Fibroblast of mammary gland (primary cell): ENCODE results near the gene MED13L.
A peak's percentile ranks its signal among the peaks of the same experiment; 100 is the strongest.
"Not testable (repeated sequence)": the region's sequence is repeated elsewhere in the genome, so short reads cannot be mapped to it uniquely, and the experiment has no call there.

Experiments
- DNase-seq: peaks from one replicate; pipeline ENCODE4 v3.0.0-alpha.2; 2010; ENCODE audit warnings: low read depth
- H3K4me3 ChIP-seq: 2 replicates; pipeline ENCODE4 v1.5.1; 2011; ENCODE audit warnings: low read depth, mild to moderate bottlenecking, low read length, moderate library complexity; ENCODE audit not compliant: control insufficient read depth
- CTCF ChIP-seq: conservative IDR thresholded peaks from 2 replicates; pipeline ENCODE4 v1.5.1; 2011; ENCODE audit warnings: low read depth, low read length, inconsistent platforms; ENCODE audit not compliant: control insufficient read depth, insufficient read depth

Gene MED13L

GRCh38 chr12:115983226-115983798 is 294.2 kb downstream of the MED13L start:
- peak; percentile 41 for TF ChIP-seq CTCF
- no peak overlapping the region for H3K4me3 ChIP-seq
- DNase-seq = peak; percentile 26

GRCh38 chr12:115980339-115980738 is 297.2 kb downstream of the MED13L start:
- DNase-seq = no peak
- TF ChIP-seq CTCF = no peak
- no peak overlapping the region for H3K4me3 ChIP-seq

DNA sequence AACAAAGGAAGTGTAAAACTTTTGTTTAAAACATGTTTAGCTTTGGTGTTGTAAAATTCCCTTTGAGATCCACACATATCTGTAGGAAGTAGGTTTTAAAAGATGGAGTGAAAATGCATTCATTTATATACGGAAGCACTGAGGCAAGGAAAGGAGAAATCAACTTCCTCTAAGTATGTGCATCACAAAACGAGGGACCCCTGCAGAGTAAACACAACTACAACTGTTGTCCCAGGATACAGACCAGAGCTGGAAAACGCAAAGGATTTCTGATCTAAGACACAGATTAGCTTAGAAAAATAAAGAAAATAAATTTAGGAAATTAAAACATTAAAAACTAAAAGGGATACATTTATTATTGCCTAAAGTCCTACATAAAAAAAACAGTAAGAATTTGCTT is 297.6 kb downstream of the MED13L start:
- DNase-seq = no peak
- H3K4me3 ChIP-seq = no peak overlapping the region
- TF ChIP-seq CTCF = no peak

DNA sequence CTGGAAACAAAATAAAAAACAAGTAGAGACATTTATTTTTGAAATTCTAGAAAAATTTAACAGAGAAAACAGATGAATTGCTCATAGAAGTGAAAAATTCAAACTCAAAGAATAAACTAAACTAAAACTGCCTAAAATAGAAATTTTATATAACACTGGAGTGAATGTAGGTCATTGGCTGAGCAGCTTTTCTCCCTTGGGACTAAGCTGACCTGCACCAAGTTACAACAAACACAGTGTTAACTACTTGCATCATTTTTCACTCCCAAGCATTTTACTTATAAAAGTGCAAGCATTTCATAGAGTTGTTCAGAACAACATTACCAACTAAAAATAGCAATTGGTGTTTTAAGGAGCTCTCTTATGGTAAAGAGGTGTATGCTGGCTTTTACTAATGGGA is 298.1 kb downstream of the MED13L start:
- TF ChIP-seq CTCF = no peak
- no peak overlapping the region for H3K4me3 ChIP-seq
- peak; percentile 25 for DNase-seq

DNA sequence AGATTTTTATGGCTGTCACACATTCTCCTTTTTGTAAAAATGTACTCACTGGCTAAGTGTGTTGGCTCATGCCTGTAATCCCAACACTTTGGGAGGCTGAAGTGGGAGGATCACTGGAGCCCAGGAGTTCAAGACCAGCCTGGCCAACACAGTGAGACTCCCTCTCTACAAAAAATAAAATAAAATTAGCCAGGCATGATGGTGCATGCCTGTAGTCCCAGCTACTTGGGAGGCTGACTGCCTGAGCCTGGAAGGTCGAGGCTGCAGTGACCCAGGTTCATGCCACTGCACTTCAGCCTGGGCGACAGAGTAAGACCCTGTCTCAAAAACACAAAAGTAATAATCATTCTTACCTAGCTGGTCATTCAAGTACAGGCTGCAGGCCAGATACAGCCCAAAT is 300.7 kb downstream of the MED13L start:
- not testable (repeated sequence) for DNase-seq, H3K4me3 ChIP-seq

GRCh38 chr12:115975411-115975810 is 302.1 kb downstream of the MED13L start:
- no peak for TF ChIP-seq CTCF
- no peak overlapping the region for H3K4me3 ChIP-seq
- no peak for DNase-seq

DNA sequence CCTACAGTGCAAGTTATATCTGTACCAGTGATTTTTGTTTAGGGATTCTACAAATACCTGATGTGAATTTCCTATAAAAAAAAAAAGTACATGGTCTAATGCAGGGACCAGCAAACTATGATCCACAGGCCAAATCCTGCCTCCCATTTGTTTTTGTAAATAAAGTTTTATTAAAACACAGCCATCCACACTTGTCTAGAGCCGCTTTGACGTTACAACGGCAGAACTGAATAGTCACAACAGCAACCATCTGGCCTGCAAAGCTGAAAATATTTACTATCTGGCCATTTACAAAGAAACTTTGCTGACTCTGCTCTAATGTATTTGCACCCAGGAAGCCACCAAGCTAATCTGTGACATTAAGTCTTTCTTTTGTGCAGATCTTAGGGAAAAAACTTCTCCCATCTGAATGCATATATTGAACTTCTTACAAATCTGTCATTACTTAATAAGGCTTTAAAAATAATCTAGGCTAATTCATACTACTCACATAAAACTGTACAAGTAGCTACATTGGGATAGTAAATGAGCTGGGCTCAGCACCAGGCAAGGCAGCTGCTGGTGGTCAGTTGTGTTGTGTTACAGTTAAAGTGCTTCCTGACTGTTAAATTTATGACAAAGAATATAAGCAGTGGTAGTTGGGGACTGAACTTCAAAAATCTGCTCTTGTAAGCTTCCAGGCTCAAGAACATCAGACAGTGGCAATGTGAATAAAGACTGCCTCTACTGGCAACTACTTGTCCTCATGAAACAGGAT is 303.3 kb downstream of the MED13L start:
- no peak for TF ChIP-seq CTCF
- H3K4me3 ChIP-seq = no peak overlapping the region
- DNase-seq = no peak
